ENCODE measurements around the gene MAG.

The MAG gene

GRCh38 chr19:35336166-35336955 lies 44.4 kb downstream of the MAG start:
- no peak overlapping the region for H3K4me3 ChIP-seq (ENCODE audit: low read length)
- H3K4me1 ChIP-seq (ENCODE audit: insufficient read depth, low read length), result no peaks in the 10 kb centered on the region
- H3K9ac ChIP-seq (ENCODE audit: low read depth, low read length), result no peak overlapping the region
- H3K36me3 ChIP-seq (ENCODE audit: insufficient read depth, low read depth, low read length), result no peaks in the 10 kb centered on the region
- no peak overlapping the region for H3K27ac ChIP-seq (ENCODE audit: low read length)
- no peaks in the 10 kb centered on the region for H3K27me3 ChIP-seq (ENCODE audit: insufficient read depth, low read length)
- H3K9me3 ChIP-seq (ENCODE audit: insufficient read depth, low read depth, low read length), result no peaks in the 10 kb centered on the region

GRCh38 chr19:35337097-35337983 lies 45.4 kb downstream of the MAG start:
- Histone ChIP-seq H3K4me3 (ENCODE audit: low read length) (no peak overlapping the region), H3K27ac (ENCODE audit: low read length) (no peak overlapping the region), H3K9ac (ENCODE audit: low read depth, low read length) (no peak overlapping the region), H3K27me3 (ENCODE audit: insufficient read depth, low read length) (no peaks in the 10 kb centered on the region), H3K4me1 (ENCODE audit: insufficient read depth, low read length) (no peaks in the 10 kb centered on the region), H3K9me3 (ENCODE audit: insufficient read depth, low read depth, low read length) (no peaks in the 10 kb centered on the region), H3K36me3 (ENCODE audit: insufficient read depth, low read depth, low read length) (no peaks in the 10 kb centered on the region)

- no peaks in the 10 kb centered on the region for H3K4me1 ChIP-seq (ENCODE audit: insufficient read depth, low read length)
These were observed 46.0 kb downstream of the MAG start for GRCh38 chr19:35337984-35338296.

GRCh38 chr19:35340431-35340830 lies 48.5 kb downstream of the MAG start:
- Histone ChIP-seq H3K27me3 (ENCODE audit: insufficient read depth, low read length) (no peaks in the 10 kb centered on the region), H3K4me3 (ENCODE audit: low read length) (no peak overlapping the region), H3K4me1 (ENCODE audit: insufficient read depth, low read length) (no peaks in the 10 kb centered on the region), H3K9me3 (ENCODE audit: insufficient read depth, low read depth, low read length) (no peaks in the 10 kb centered on the region), H3K27ac (ENCODE audit: low read length) (no peak overlapping the region), H3K9ac (ENCODE audit: low read depth, low read length) (no peak overlapping the region), H3K36me3 (ENCODE audit: insufficient read depth, low read depth, low read length) (no peaks in the 10 kb centered on the region)

More at GRCh38 chr19:35337984-35338296, 46.0 kb downstream of the MAG start:
- Histone ChIP-seq H3K9me3 (ENCODE audit: insufficient read depth, low read depth, low read length) (no peaks in the 10 kb centered on the region), H3K27ac (ENCODE audit: low read length) (no peak overlapping the region), H3K36me3 (ENCODE audit: insufficient read depth, low read depth, low read length) (no peaks in the 10 kb centered on the region), H3K27me3 (ENCODE audit: insufficient read depth, low read length) (no peaks in the 10 kb centered on the region), H3K4me3 (ENCODE audit: low read length) (no peak overlapping the region), H3K9ac (ENCODE audit: low read depth, low read length) (no peak overlapping the region)

- no peaks in the 10 kb centered on the region for H3K36me3 ChIP-seq (ENCODE audit: insufficient read depth, low read depth, low read length)
- no peak overlapping the region for H3K9ac ChIP-seq (ENCODE audit: low read depth, low read length)
- H3K9me3 ChIP-seq (ENCODE audit: insufficient read depth, low read depth, low read length), result no peaks in the 10 kb centered on the region
- no peaks in the 10 kb centered on the region for H3K27me3 ChIP-seq (ENCODE audit: insufficient read depth, low read length)
- H3K4me3 ChIP-seq (ENCODE audit: low read length), result no peak overlapping the region
- no peak overlapping the region for H3K27ac ChIP-seq (ENCODE audit: low read length)
- no peaks in the 10 kb centered on the region for H3K4me1 ChIP-seq (ENCODE audit: insufficient read depth, low read length)
These were observed 49.0 kb downstream of the MAG start for GRCh38 chr19:35341006-35341405.

- Histone ChIP-seq H3K27me3 (ENCODE audit: insufficient read depth, low read length) (no peaks in the 10 kb centered on the region), H3K36me3 (ENCODE audit: insufficient read depth, low read depth, low read length) (no peaks in the 10 kb centered on the region), H3K27ac (ENCODE audit: low read length) (no peak overlapping the region), H3K9ac (ENCODE audit: low read depth, low read length) (no peak overlapping the region), H3K4me3 (ENCODE audit: low read length) (no peak overlapping the region), H3K4me1 (ENCODE audit: insufficient read depth, low read length) (no peaks in the 10 kb centered on the region), H3K9me3 (ENCODE audit: insufficient read depth, low read depth, low read length) (no peaks in the 10 kb centered on the region)
These were observed 49.7 kb downstream of the MAG start for GRCh38 chr19:35341565-35342225.

GRCh38 chr19:35342430-35342829 lies 50.5 kb downstream of the MAG start:
- H3K36me3 ChIP-seq (ENCODE audit: insufficient read depth, low read depth, low read length), result no peaks in the 10 kb centered on the region
- H3K4me1 ChIP-seq (ENCODE audit: insufficient read depth, low read length), result no peaks in the 10 kb centered on the region
- no peak overlapping the region for H3K4me3 ChIP-seq (ENCODE audit: low read length)
- H3K9me3 ChIP-seq (ENCODE audit: insufficient read depth, low read depth, low read length), result no peaks in the 10 kb centered on the region
- H3K27ac ChIP-seq (ENCODE audit: low read length), result no peak overlapping the region
- H3K27me3 ChIP-seq (ENCODE audit: insufficient read depth, low read length), result 0 out of 2 replicates have a peak, but pooled peaks cover 5% of the 10 kb centered on the region
- no peak overlapping the region for H3K9ac ChIP-seq (ENCODE audit: low read depth, low read length)

- no peaks in the 10 kb centered on the region for H3K4me1 ChIP-seq (ENCODE audit: insufficient read depth, low read length)
- H3K9me3 ChIP-seq (ENCODE audit: insufficient read depth, low read depth, low read length), result no peaks in the 10 kb centered on the region
- H3K27me3 ChIP-seq (ENCODE audit: insufficient read depth, low read length), result peaks cover 5% of the 10 kb centered on the region; the same call in 1 of the 2 replicates
- H3K36me3 ChIP-seq (ENCODE audit: insufficient read depth, low read depth, low read length), result no peaks in the 10 kb centered on the region
- H3K4me3 ChIP-seq (ENCODE audit: low read length), result no peak overlapping the region
- no peak overlapping the region for H3K27ac ChIP-seq (ENCODE audit: low read length)
- no peak overlapping the region for H3K9ac ChIP-seq (ENCODE audit: low read depth, low read length)
These were observed 52.6 kb downstream of the MAG start for GRCh38 chr19:35344511-35345031.

GRCh38 chr19:35345671-35346111 lies 53.7 kb downstream of the MAG start:
- no peak overlapping the region for H3K4me3 ChIP-seq (ENCODE audit: low read length)
- no peaks in the 10 kb centered on the region for H3K36me3 ChIP-seq (ENCODE audit: insufficient read depth, low read depth, low read length)
- no peaks in the 10 kb centered on the region for H3K4me1 ChIP-seq (ENCODE audit: insufficient read depth, low read length)
- peaks cover 5% of the 10 kb centered on the region; the same call in 1 of the 2 replicates for H3K27me3 ChIP-seq (ENCODE audit: insufficient read depth, low read length)
- H3K27ac ChIP-seq (ENCODE audit: low read length), result no peak overlapping the region
- H3K9ac ChIP-seq (ENCODE audit: low read depth, low read length), result no peak overlapping the region
- H3K9me3 ChIP-seq (ENCODE audit: insufficient read depth, low read depth, low read length), result no peaks in the 10 kb centered on the region

GRCh38 chr19:35346193-35347052 lies 54.5 kb downstream of the MAG start:
- H3K4me3 ChIP-seq (ENCODE audit: low read length), result no peak overlapping the region
- H3K9me3 ChIP-seq (ENCODE audit: insufficient read depth, low read depth, low read length), result no peaks in the 10 kb centered on the region
- H3K9ac ChIP-seq (ENCODE audit: low read depth, low read length), result no peak overlapping the region
- no peaks in the 10 kb centered on the region for H3K36me3 ChIP-seq (ENCODE audit: insufficient read depth, low read depth, low read length)
- no peaks in the 10 kb centered on the region for H3K4me1 ChIP-seq (ENCODE audit: insufficient read depth, low read length)
- peaks cover 5% of the 10 kb centered on the region; the same call in 1 of the 2 replicates for H3K27me3 ChIP-seq (ENCODE audit: insufficient read depth, low read length)
- no peak overlapping the region for H3K27ac ChIP-seq (ENCODE audit: low read length)
